Measurements from ENCODE around the gene CHKA. TPM values are rescaled to one million over a fixed set of nuclear protein-coding genes. Genes with fewer than 3 reads are reported as not detected.

CHKA gene
- total RNA-seq, 1 experiment from 2014 or later, result 63.0 TPM

DNA sequence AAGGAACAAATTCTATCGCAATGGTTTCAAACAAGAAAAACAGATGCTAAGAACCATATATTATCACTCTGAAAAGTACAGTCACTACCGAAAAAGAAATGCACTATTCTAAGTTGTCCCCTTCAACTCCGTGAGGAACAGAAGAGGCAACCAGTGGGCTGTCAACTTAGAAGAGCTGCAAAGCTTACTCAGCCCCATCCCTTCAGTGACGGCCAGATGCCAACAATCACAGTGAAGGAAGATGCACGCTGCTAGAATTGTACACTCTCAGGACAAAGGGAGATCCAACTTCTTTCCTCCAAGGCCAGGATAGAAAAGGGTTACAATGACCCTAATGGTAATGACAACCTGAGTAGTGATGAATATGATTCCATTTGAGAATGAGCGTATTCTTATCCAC is 38.5 kb upstream of the CHKA start:
- Histone ChIP-seq H3K4me1 (ENCODE audit: insufficient read depth, low read length) (no peaks in the 10 kb centered on the region), H3K27me3 (ENCODE audit: insufficient read depth, low read length) (no peaks in the 10 kb centered on the region), H3T11ph (ENCODE audit: low read length) (no peak overlapping the region), H2BK12ac (ENCODE audit: insufficient read length, low read depth, low read length) (no peak overlapping the region), H2BK20ac (ENCODE audit: low read depth, low read length, poor library complexity, severe bottlenecking) (no peak overlapping the region), H3K18ac (ENCODE audit: insufficient read length, low read depth, low read length) (no peak overlapping the region), H2BK5ac (ENCODE audit: insufficient read length, low read length) (no peak overlapping the region), H3K79me2 (ENCODE audit: insufficient read depth, low read length) (no peaks in the 10 kb centered on the region), H4K91ac (ENCODE audit: insufficient read length, low read depth, low read length) (no peak overlapping the region), H4K20me1 (ENCODE audit: control insufficient read depth, insufficient read depth, insufficient read length) (no peaks in the 10 kb centered on the region), H3K23me2 (ENCODE audit: insufficient read length, low read depth, low read length, poor library complexity, severe bottlenecking) (no peaks in the 10 kb centered on the region), H3K4me2 (ENCODE audit: insufficient read depth, insufficient read length, low read length) (no peak overlapping the region), H2AFZ (ENCODE audit: low read length) (no peak overlapping the region), H3K4ac (ENCODE audit: low read depth, low read length) (no peak overlapping the region), H2BK120ac (ENCODE audit: low read depth, low read length, poor library complexity, severe bottlenecking) (no peak overlapping the region), H3K9ac (ENCODE audit: extremely low read depth, insufficient read length, low read length) (no peak overlapping the region), H3K27ac (ENCODE audit: insufficient read length, low read depth, low read length) (no peak overlapping the region), H4K5ac (ENCODE audit: insufficient read length, low read depth, low read length) (no peak overlapping the region), H3K9me3 (ENCODE audit: control insufficient read depth, low read depth, low read length) (no peaks in the 10 kb centered on the region), H3K14ac (ENCODE audit: insufficient read depth, low read length) (no peak overlapping the region), H2BK15ac (ENCODE audit: low read depth, low read length) (no peak overlapping the region), H3K79me1 (ENCODE audit: insufficient read depth, low read depth, low read length, poor library complexity, severe bottlenecking) (no peaks in the 10 kb centered on the region), H4K8ac (replicated peaks; ENCODE audit: insufficient read length, low read depth, low read length) (no peak overlapping the region), H3K56ac (ENCODE audit: insufficient read length, low read depth, low read length) (no peak overlapping the region), H2AK5ac (ENCODE audit: insufficient read length, low read length) (no peak overlapping the region), H3K23ac (ENCODE audit: insufficient read length, low read depth, low read length) (no peak overlapping the region)
- Mint-ChIP-seq H3K36me3 (ENCODE audit: insufficient read depth in 1 of 3, low read depth in 3 of 3) (peaks cover 5 to 21% (median 10%) of the 10 kb centered on the region in 3 experiments; a peak in 6 of 7 replicates), H3K4me3 (no peak overlapping the region), H3K4me1 (peaks cover 9 to 10% of the 10 kb centered on the region in 2 experiments; a peak in 3 of 4 replicates), H3K27ac (no peak overlapping the region; a peak in 1 of 7 replicates), H3K27me3 (ENCODE audit: low read depth) (no peaks in the 10 kb centered on the region), H3K9me3 (no peaks in the 10 kb centered on the region)
- TF ChIP-seq, protein P1, sequence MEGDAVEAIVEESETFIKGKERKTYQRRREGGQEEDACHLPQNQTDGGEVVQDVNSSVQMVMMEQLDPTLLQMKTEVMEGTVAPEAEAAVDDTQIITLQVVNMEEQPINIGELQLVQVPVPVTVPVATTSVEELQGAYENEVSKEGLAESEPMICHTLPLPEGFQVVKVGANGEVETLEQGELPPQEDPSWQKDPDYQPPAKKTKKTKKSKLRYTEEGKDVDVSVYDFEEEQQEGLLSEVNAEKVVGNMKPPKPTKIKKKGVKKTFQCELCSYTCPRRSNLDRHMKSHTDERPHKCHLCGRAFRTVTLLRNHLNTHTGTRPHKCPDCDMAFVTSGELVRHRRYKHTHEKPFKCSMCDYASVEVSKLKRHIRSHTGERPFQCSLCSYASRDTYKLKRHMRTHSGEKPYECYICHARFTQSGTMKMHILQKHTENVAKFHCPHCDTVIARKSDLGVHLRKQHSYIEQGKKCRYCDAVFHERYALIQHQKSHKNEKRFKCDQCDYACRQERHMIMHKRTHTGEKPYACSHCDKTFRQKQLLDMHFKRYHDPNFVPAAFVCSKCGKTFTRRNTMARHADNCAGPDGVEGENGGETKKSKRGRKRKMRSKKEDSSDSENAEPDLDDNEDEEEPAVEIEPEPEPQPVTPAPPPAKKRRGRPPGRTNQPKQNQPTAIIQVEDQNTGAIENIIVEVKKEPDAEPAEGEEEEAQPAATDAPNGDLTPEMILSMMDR (conservative IDR thresholded peaks at IDR 0.05), result no peak
- no CpG with 5 or more reads among the region's 6 CpGs for WGBS (ENCODE audit: extremely low coverage, insufficient read length, low lambda C conversion rate)
- no peak for DNase-seq

Measured in H9 (cell line).